Upper lobe of left lung (tissue), 6 donors: Measurements from ENCODE around the gene FOXP1. TPM values are rescaled to one million over a fixed set of nuclear protein-coding genes. Genes with fewer than 3 reads are reported as not detected.

Experiments used
- ATAC-seq, 2 donors: fragments of 200-7000 bp; cut with Tn5 transposase; one replicate each; pipeline ENCODE4 v1.9.1; 2022; ENCODE audit warnings: mild to moderate bottlenecking in 2 of 2, moderate library complexity in 2 of 2; ENCODE audit not compliant: low FRiP score in 2 of 2
- DNase-seq, 2 donors: peaks; one replicate each; pipeline ENCODE4 v3.0.0-alpha.2; 2019 to 2020
- H3K27ac ChIP-seq, 4 donors: fragments of 200-600 bp; sonication (generic); one replicate each; pipeline ENCODE4 v1.5.1; 2016 to 2019
- H3K27me3 ChIP-seq, 4 donors: fragments of 200-600 bp; sonication (generic); one replicate each; pipeline ENCODE4 v1.5.1; 2017 to 2019
- H3K36me3 ChIP-seq, 4 donors: fragments of 200-600 bp; sonication (generic); one replicate each; pipeline ENCODE4 v1.5.1; 2016 to 2019
- H3K4me1 ChIP-seq, 4 donors: fragments of 200-600 bp; sonication (generic); one replicate each; pipeline ENCODE4 v1.5.1; 2018 to 2019
- H3K4me3 ChIP-seq, 4 donors: fragments of 200-600 bp; sonication (generic); one replicate each; pipeline ENCODE4 v1.5.1; 2017 to 2019; ENCODE audit warnings: mild to moderate bottlenecking in 2 of 4, moderate library complexity in 1 of 4
- H3K9me3 ChIP-seq, 4 donors: fragments of 200-600 bp; sonication (generic); one replicate each; pipeline ENCODE4 v1.5.1; 2018 to 2019
- EP300 ChIP-seq, 4 donors: sonication (generic); formaldehyde crosslinking; IDR thresholded peaks; one replicate each; pipeline ENCODE4 v1.5.1; 2017; ENCODE audit warnings: antibody characterized with exemption in 4 of 4, control low read depth in 2 of 4
- POLR2A ChIP-seq, 4 donors: fragments of 450-650 bp; IDR thresholded peaks; one replicate each; pipeline ENCODE4 v1.5.1; 2016 to 2017; ENCODE audit warnings: antibody characterized with exemption in 4 of 4, mild to moderate bottlenecking in 2 of 4
- POLR2AphosphoS5 ChIP-seq, 2 donors: sonication (generic); formaldehyde crosslinking; IDR thresholded peaks; one replicate each; pipeline ENCODE4 v1.5.1; 2017; ENCODE audit warnings: antibody characterized with exemption in 2 of 2
- WGBS, 2 donors: methylation state at CpG; one replicate each; pipeline ENCODE4 v1.1.5; 2017 to 2018; 5-methylcytosine and 5-hydroxymethylcytosine counted together
- total RNA-seq, 6 donors: library from RNA; depleted of rRNA in 4 of 6; stranded (reverse); fragments of >200 nt in 4 of 6; gene quantifications; one replicate each; pipeline versions ENCODE4 v1.1.0 to v1.2.1, GENCODE V29; 2016 to 2021
- TF ChIP-seq, protein P1 (sequence below), 6 experiments: fragments of 450-650 bp in 4 of 6; fragments of 200-600 bp in 2 of 6; sonication (generic) in 2 of 6; IDR thresholded peaks; one replicate each; pipeline ENCODE4 v1.5.1; 2016 to 2019; ENCODE audit warnings: antibody characterized with exemption in 6 of 6
- donor health status: DM: no; HTN: no; CAD: no; lungs with moderate emphysema.
- donor health status: DM: no; HTN: yes; CAD: no; lungs with severe emphysema.

The FOXP1 gene
- total RNA-seq, 6 donors from 2014 or later = 103 to 248 (median 134) TPM

GRCh38 chr3:71406972-71407810 is 176.3 kb downstream of the FOXP1 start:
- no peak for TF ChIP-seq POLR2AphosphoS5 (IDR thresholded peaks at IDR 0.05)
- TF ChIP-seq, protein P1, sequence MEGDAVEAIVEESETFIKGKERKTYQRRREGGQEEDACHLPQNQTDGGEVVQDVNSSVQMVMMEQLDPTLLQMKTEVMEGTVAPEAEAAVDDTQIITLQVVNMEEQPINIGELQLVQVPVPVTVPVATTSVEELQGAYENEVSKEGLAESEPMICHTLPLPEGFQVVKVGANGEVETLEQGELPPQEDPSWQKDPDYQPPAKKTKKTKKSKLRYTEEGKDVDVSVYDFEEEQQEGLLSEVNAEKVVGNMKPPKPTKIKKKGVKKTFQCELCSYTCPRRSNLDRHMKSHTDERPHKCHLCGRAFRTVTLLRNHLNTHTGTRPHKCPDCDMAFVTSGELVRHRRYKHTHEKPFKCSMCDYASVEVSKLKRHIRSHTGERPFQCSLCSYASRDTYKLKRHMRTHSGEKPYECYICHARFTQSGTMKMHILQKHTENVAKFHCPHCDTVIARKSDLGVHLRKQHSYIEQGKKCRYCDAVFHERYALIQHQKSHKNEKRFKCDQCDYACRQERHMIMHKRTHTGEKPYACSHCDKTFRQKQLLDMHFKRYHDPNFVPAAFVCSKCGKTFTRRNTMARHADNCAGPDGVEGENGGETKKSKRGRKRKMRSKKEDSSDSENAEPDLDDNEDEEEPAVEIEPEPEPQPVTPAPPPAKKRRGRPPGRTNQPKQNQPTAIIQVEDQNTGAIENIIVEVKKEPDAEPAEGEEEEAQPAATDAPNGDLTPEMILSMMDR (IDR thresholded peaks at IDR 0.05) = no peak
- no peak for TF ChIP-seq POLR2A (IDR thresholded peaks at IDR 0.05)
- no peak for TF ChIP-seq EP300 (IDR thresholded peaks at IDR 0.05)
- no peak for ATAC-seq
- H3K27ac ChIP-seq = no peak overlapping the region
- 86 to 87% methylated on average over 10 of the region's 10 CpGs for WGBS, 2 donors
- no peak for DNase-seq
- no peaks in the 10 kb centered on the region for H3K36me3 ChIP-seq
- no peaks in the 10 kb centered on the region for H3K27me3 ChIP-seq
- H3K9me3 ChIP-seq = no peaks in the 10 kb centered on the region
- no peak overlapping the region for H3K4me3 ChIP-seq
- no peaks in the 10 kb centered on the region for H3K4me1 ChIP-seq

DNA sequence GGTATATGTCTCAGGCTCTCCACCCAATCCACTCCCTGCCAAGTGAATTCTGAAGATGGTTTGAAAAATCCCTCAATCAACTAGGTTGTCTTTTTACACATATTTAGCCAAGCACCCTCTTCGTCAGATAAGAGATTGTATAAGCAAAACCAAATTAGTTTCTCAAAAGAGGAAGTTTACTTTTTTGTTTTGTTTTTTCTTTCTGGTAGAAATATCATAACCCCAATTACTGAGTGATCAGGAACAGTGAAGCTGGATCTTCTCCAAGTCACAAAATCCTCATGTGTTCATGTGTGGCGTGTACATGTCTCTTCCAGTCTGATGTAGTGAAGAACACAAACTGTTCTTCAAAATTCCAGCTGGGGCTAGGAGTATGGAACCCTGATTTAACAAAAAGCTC is 180.6 kb downstream of the FOXP1 start:
- H3K27me3 ChIP-seq = no peaks in the 10 kb centered on the region
- no peak for DNase-seq
- TF ChIP-seq EP300 (IDR thresholded peaks at IDR 0.05) (no peak), POLR2A (IDR thresholded peaks at IDR 0.05) (no peak), POLR2AphosphoS5 (IDR thresholded peaks at IDR 0.05) (no peak)
- TF ChIP-seq, protein P1 (IDR thresholded peaks at IDR 0.05) = no peak
- H3K4me3 ChIP-seq = no peak overlapping the region
- 50 to 67% methylated on average over 2 of the region's 2 CpGs for WGBS, 2 donors
- no peaks in the 10 kb centered on the region for H3K36me3 ChIP-seq
- peaks cover 5 to 11% (median 8%) of the 10 kb centered on the region in 4 donors for H3K4me1 ChIP-seq
- no peak for ATAC-seq
- no peak overlapping the region for H3K27ac ChIP-seq
- H3K9me3 ChIP-seq = no peaks in the 10 kb centered on the region

DNA sequence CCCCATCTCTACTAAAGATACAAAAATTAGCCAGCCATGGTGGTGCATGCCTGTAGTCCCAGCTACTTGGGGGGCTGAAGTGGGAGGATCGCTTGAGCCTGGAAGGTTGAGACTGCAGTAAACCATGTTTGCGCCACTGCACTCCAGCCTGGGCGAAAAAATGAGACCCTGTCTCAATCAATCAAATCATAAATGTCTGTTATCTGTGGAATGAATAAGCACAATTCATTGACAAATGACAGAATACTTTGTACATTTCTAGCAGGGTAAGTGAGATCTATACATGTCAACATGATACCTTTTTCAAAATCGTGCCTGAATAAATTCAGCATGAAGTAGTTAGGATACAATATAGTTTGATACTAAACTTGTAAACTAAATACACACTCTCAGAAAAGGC is 181.2 kb downstream of the FOXP1 start:
- DNase-seq = no peak
- no peaks in the 10 kb centered on the region for H3K27me3 ChIP-seq
- H3K4me3 ChIP-seq = no peak overlapping the region
- no peak overlapping the region for H3K27ac ChIP-seq
- H3K36me3 ChIP-seq = no peaks in the 10 kb centered on the region
- peaks cover 9 to 17% (median 14%) of the 10 kb centered on the region in 4 donors for H3K4me1 ChIP-seq
- TF ChIP-seq, protein P1 (IDR thresholded peaks at IDR 0.05) = no peak
- TF ChIP-seq EP300 (IDR thresholded peaks at IDR 0.05) = no peak
- no peak for TF ChIP-seq POLR2A (IDR thresholded peaks at IDR 0.05)
- 89% methylated on average over 4 of the region's 4 CpGs for WGBS, 2 donors
- no peak for ATAC-seq
- H3K9me3 ChIP-seq = no peaks in the 10 kb centered on the region

DNA sequence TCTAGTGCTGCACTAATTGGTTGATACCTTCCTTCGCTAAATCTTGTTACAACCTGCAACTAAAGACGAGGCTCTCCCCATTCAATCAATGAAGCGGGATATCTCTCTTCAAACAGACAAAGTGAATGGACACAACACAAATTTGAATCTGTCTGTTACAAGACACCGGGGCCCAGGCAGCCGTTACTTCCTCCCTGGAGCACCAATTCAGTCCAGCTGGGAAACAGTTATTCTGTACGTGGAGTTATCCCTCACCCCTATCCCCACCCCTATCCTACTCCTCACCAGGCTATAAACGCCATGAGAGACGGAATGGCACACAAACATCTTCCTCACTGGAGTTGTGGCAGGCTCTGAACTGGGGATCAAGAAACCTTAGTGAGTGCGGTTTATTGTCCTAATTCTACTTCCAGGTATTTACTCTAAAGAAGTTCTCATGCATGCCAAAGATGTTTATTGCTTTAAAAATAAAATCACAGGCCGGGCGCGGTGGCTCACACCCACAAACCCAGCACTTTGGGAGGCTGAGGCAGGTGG is 181.8 kb downstream of the FOXP1 start:
- no peaks in the 10 kb centered on the region for H3K27me3 ChIP-seq
- no peak for DNase-seq
- no peak overlapping the region for H3K4me3 ChIP-seq
- no peak overlapping the region for H3K27ac ChIP-seq
- no peak for ATAC-seq
- no peak for TF ChIP-seq POLR2A (IDR thresholded peaks at IDR 0.05)
- no peak for TF ChIP-seq EP300 (IDR thresholded peaks at IDR 0.05)
- TF ChIP-seq, protein P1 (IDR thresholded peaks at IDR 0.05) = no peak
- TF ChIP-seq POLR2AphosphoS5 (IDR thresholded peaks at IDR 0.05) = no peak
- WGBS, 2 donors = 74 to 86% methylated on average over 12 of the region's 12 CpGs
- no peaks in the 10 kb centered on the region for H3K36me3 ChIP-seq
- H3K9me3 ChIP-seq = no peaks in the 10 kb centered on the region
- H3K4me1 ChIP-seq = peaks cover 10 to 20% (median 16%) of the 10 kb centered on the region in 4 donors
